Caki2 (cell line): ENCODE measurements around the gene FHOD3. TPM values are rescaled to one million over a fixed set of nuclear protein-coding genes. Genes with fewer than 3 reads are reported as not detected.

Source experiments
- DNase-seq: peaks from one replicate; pipeline ENCODE4 v3.0.0-alpha.2; 2015; ENCODE audit warnings: low read depth
- in situ Hi-C: cut with HindIII; loops from 2 replicates; pipeline ENCODE4 v1.10.0; 2016; ENCODE audit warnings: low sequenced_read_pairs, low pct_unique_long_range_greater_than_20kb, mixed read lengths
- total RNA-seq: library from RNA; depleted of rRNA; stranded (reverse); fragments of >200 nt; shearing (Covaris generic); gene quantifications from 2 replicates; pipeline ENCODE4 v1.2.3, GENCODE V29; 2014; ENCODE audit warnings: low replicate concordance; rRNA removed

FHOD3 gene
- 7.8 and 15.0 TPM in 2 replicates for total RNA-seq

GRCh38 chr18:36297417-36298125, at the start of gene FHOD3:
TSS of gene FHOD3 (plus strand) at chr18:36297713. CDS start at chr18:36297836, 123 bp downstream.
- DNase-seq: peak; percentile 57
- in situ Hi-C loops: no loop called here

- no peak for DNase-seq
- in situ Hi-C loops: no loop called here
Observed at GRCh38 chr18:36249392-36249791, 48.1 kb upstream of the FHOD3 start.

GRCh38 chr18:36250827-36251226, 46.7 kb upstream of the FHOD3 start:
- in situ Hi-C loops: no loop called here

GRCh38 chr18:36255072-36255698, 42.3 kb upstream of the FHOD3 start:
- in situ Hi-C loops: no loop called here
- no peak for DNase-seq

More at GRCh38 chr18:36250827-36251226, 46.7 kb upstream of the FHOD3 start:
- DNase-seq: no peak

GRCh38 chr18:36256094-36256493, 41.4 kb upstream of the FHOD3 start:
- in situ Hi-C loops: no loop called here
- DNase-seq: no peak

- in situ Hi-C loops: no loop called here
- no peak for DNase-seq
Observed at GRCh38 chr18:36262971-36263370, 34.5 kb upstream of the FHOD3 start.

- in situ Hi-C loops: no loop called here
- DNase-seq: no peak
Observed at GRCh38 chr18:36264283-36264682, 33.2 kb upstream of the FHOD3 start.

GRCh38 chr18:36265015-36265414, 32.5 kb upstream of the FHOD3 start:
- no peak for DNase-seq
- in situ Hi-C loops: no loop called here

- DNase-seq: no peak
- in situ Hi-C loops: no loop called here
Observed at GRCh38 chr18:36269157-36269556, 28.4 kb upstream of the FHOD3 start.

GRCh38 chr18:36271153-36271552, 26.4 kb upstream of the FHOD3 start:
- in situ Hi-C loops: no loop called here
- DNase-seq: no peak

- in situ Hi-C loops: no loop called here
- DNase-seq: no peak
Observed at GRCh38 chr18:36273347-36273746, 24.2 kb upstream of the FHOD3 start.

GRCh38 chr18:36274083-36274715, 23.3 kb upstream of the FHOD3 start:
- DNase-seq: no peak
- in situ Hi-C loops: no loop called here

- in situ Hi-C loops: no loop called here
- no peak for DNase-seq
Observed at GRCh38 chr18:36275561-36275960, 22.0 kb upstream of the FHOD3 start.

- no peak for DNase-seq
- in situ Hi-C loops: no loop called here
Observed at GRCh38 chr18:36279001-36279400, 18.5 kb upstream of the FHOD3 start.

- no peak for DNase-seq
- in situ Hi-C loops: no loop called here
Observed at GRCh38 chr18:36281936-36282335, 15.6 kb upstream of the FHOD3 start.

GRCh38 chr18:36283448-36283847, 14.1 kb upstream of the FHOD3 start:
- no peak for DNase-seq
- in situ Hi-C loops: no loop called here

- in situ Hi-C loops: no loop called here
Observed at GRCh38 chr18:36284268-36284667, 13.2 kb upstream of the FHOD3 start.

GRCh38 chr18:36284671-36285295, 12.7 kb upstream of the FHOD3 start:
- in situ Hi-C loops: no loop called here
- DNase-seq: peak; percentile 30

More at GRCh38 chr18:36284268-36284667, 13.2 kb upstream of the FHOD3 start:
- peak; percentile 9 for DNase-seq

GRCh38 chr18:36287653-36288052, 9.9 kb upstream of the FHOD3 start:
- in situ Hi-C loops: no loop called here
- no peak for DNase-seq
